ENCODE data around the gene ZBTB7B. TPM values are rescaled to one million over a fixed set of nuclear protein-coding genes. Genes with fewer than 3 reads are reported as not detected.

ZBTB7B gene
- polyA plus RNA-seq, 1 experiment: 8.7 TPM

GRCh38 chr1:154990276-154990675, 12.3 kb upstream of the ZBTB7B start:
- Histone ChIP-seq H3K27me3 (ENCODE audit: control insufficient read depth, insufficient read depth, low read length) (no peaks in the 10 kb centered on the region), H3K27ac (ENCODE audit: low read depth, low read length) (no peak overlapping the region), H3K9me3 (ENCODE audit: control insufficient read depth, insufficient read depth, low read length) (no peaks in the 10 kb centered on the region), H3K4me3 (ENCODE audit: low read depth, low read length) (no peak overlapping the region)
- TF ChIP-seq CTCF (IDR thresholded peaks at IDR 0.05; ENCODE audit: low read depth, low read length): no peak
- ChIA-PET POLR2A (no interaction called here), CTCF (no interaction called here)
- no peak for DNase-seq (ENCODE audit: low read depth, low spot score)

GRCh38 chr1:154992721-154993571, 9.7 kb upstream of the ZBTB7B start:
- DNase-seq (ENCODE audit: low read depth, low spot score): no peak
- CTCF ChIA-PET: interaction anchor here (1.1 to 4.1 kb wide), 5 partner anchors 8 to 92 kb away, joined by 3 to 28 read pairs (median 4); partner anchors contain the start of genes FLAD1 and PBXIP1
- peak overlapping the region; percentile 21 for H3K27ac ChIP-seq (ENCODE audit: low read depth, low read length)

GRCh38 chr1:154993572-154994268, 8.9 kb upstream of the ZBTB7B start, which contains the start of gene LENEP:
LENEP (plus strand) TSS chr1:154993586; CDS start chr1:154993608, 22 bp downstream.
- POLR2A ChIA-PET: interaction anchor here (0.6 to 2.0 kb wide), 3 partner anchors 23 to 91 kb away, joined by 3 to 14 read pairs (median 5); partner anchors contain the start of gene SHC1

More at GRCh38 chr1:154992721-154993571, 9.7 kb upstream of the ZBTB7B start:
- Histone ChIP-seq H3K27me3 (ENCODE audit: control insufficient read depth, insufficient read depth, low read length) (no peaks in the 10 kb centered on the region), H3K4me3 (ENCODE audit: low read depth, low read length) (no peak overlapping the region), H3K9me3 (ENCODE audit: control insufficient read depth, insufficient read depth, low read length) (no peaks in the 10 kb centered on the region)
- POLR2A ChIA-PET: interaction anchor here (0.6 to 2.0 kb wide), 4 partner anchors 10 to 92 kb away, joined by 3 to 14 read pairs (median 5); partner anchors contain the start of genes FLAD1 and SHC1
- peak; percentile 20; the same call in 1 of the 2 replicates for TF ChIP-seq CTCF (IDR thresholded peaks at IDR 0.05; ENCODE audit: low read depth, low read length)

GRCh38 chr1:154994269-154994587, 8.4 kb upstream of the ZBTB7B start:
- no peaks in the 10 kb centered on the region for H3K9me3 ChIP-seq (ENCODE audit: control insufficient read depth, insufficient read depth, low read length)
- no peak for DNase-seq (ENCODE audit: low read depth, low spot score)
- ChIA-PET POLR2A (interaction anchor here (0.8 to 2.0 kb wide), 3 partner anchors 21 to 90 kb away, joined by 5 to 14 read pairs (median 5); partner anchors contain the start of gene SHC1), CTCF (interaction anchor here (0.7 to 4.1 kb wide), 8 partner anchors 10 to 435 kb away, joined by 3 to 28 read pairs (median 4); partner anchors contain the start of genes ADAM15, FLAD1 and PBXIP1)
- no peak overlapping the region for H3K27ac ChIP-seq (ENCODE audit: low read depth, low read length)
- H3K27me3 ChIP-seq (ENCODE audit: control insufficient read depth, insufficient read depth, low read length): no peaks in the 10 kb centered on the region
- TF ChIP-seq CTCF (IDR thresholded peaks at IDR 0.05; ENCODE audit: low read depth, low read length): no peak
- H3K4me3 ChIP-seq (ENCODE audit: low read depth, low read length): no peak overlapping the region

More at GRCh38 chr1:154993572-154994268, 8.9 kb upstream of the ZBTB7B start, which contains the start of gene LENEP:
- no peak for TF ChIP-seq CTCF (IDR thresholded peaks at IDR 0.05; ENCODE audit: low read depth, low read length)
- Histone ChIP-seq H3K27me3 (ENCODE audit: control insufficient read depth, insufficient read depth, low read length) (no peaks in the 10 kb centered on the region), H3K9me3 (ENCODE audit: control insufficient read depth, insufficient read depth, low read length) (no peaks in the 10 kb centered on the region), H3K27ac (ENCODE audit: low read depth, low read length) (peak within 1 kb of the TSS; percentile 21), H3K4me3 (ENCODE audit: low read depth, low read length) (no peak within 1 kb of the TSS)
- no peak for DNase-seq (ENCODE audit: low read depth, low spot score)
- CTCF ChIA-PET: interaction anchor here (0.7 to 4.1 kb wide), 10 partner anchors 9 to 434 kb away, joined by 3 to 28 read pairs (median 4); partner anchors contain the start of genes ADAM15, FLAD1 and PBXIP1

All from AG04450 (cell line).